Activated CD4-positive, alpha-beta T cell treated with anti-CD3 and anti-CD28 coated beads for 4 hours (primary cell): Measurements from ENCODE around the gene LOXL3.
"Not testable (repeated sequence)": the region's sequence is repeated elsewhere in the genome, so short reads cannot be mapped to it uniquely, and the experiment has no call there.

Experiments used
- DNase-seq, 2 donors: peaks; one replicate each; pipeline ENCODE4 v3.0.0-alpha.2; 2020

The LOXL3 gene

DNA sequence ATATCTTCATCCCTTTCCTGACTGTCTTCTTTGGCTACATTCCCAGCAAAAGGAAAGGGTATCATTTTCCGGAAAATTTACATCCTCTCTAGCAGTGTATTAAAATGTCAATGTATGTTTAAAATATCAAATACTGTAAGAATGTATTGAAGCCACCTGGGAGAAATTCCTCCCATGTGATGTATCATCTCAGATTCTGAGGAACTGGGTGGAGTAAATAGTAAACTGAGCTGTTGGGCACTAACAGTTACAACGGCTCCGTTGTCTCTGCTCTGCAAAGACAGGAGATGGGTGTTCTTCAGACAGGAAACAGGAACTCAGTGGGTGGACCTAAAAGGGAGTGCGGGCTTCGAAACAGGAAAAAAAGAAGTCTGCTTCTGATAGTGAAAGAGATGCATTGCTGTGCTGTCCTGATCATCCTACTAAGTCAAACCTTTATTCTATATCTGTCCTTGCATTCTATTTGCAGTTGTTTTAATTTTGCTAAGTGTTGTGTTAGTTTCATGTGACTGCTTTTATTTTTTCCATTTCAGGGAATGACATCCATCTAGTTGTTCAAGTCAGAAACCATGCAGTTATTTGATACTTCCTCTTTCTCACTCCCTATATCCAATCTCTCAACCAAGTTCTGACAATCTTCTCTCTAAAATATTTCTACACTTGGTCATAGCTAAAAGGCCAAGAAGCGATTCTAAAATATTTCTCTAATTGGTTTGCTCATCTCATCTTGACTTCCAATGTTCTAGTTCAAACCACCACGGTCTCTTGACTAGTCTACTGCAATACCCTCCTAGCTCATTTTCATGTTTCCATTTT lies 20.2 kb upstream of the LOXL3 start:
- no peak for DNase-seq

- DNase-seq, result no peak
Observed at GRCh38 chr2:74572178-74572925, 18.6 kb upstream of the LOXL3 start.

DNA sequence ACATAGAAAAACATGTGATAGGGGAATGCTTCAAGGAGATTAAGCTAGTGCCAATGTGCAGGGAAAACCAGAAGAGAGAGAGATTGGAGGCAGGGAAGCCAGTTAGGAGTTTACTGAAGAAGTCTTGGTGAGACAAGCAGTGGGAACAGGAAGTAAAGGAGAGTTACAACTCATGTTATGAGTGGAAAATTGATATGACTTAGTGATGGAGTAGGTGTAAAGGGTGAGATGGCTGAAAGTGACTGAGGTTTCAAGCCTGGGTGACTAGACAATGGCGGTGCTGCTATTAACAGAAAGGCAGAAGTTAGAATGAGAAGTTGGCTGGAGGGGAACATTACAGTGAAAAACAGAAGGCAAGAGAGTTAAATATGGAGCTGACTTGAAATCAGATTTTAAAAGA lies 17.3 kb upstream of the LOXL3 start:
- DNase-seq, result no peak

DNA sequence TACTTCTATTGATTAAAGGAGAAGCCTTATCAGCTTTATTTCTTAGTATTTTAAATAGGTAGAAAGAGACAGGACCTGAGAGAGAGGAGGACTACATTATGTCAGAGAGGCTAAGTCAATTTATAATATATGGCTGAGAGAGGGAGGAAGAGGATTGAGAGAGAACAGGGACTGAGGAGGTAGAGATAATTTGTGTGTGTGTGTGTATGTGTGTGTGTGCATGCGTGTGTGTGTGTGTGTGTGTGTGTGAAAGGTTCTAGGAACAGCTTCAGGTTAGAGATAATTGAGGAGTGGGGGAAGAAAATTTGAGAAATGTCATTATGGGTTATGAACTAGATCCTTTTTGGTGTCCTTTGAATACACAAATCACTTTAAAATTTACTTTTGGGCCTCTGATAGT lies 15.9 kb upstream of the LOXL3 start:
- no peak for DNase-seq

GRCh38 chr2:74567881-74568280 lies 14.1 kb upstream of the LOXL3 start:
- DNase-seq, result no peak

DNA sequence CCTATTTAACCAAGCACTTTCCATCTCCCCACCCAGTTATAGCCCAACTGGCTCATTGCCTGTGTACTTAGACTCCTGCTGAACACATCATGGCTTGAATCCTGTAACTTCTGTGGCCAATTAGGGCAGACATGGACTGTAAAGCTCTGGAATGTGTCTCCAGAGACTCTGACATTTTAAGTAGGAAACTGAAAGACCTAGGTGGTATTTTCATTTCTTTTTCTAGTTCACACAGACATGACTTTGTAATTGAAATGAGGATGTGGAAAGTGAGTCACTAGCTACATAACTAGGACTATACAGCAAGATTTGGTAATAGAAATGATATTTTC lies 13.0 kb upstream of the LOXL3 start:
- DNase-seq, result no peak

DNA sequence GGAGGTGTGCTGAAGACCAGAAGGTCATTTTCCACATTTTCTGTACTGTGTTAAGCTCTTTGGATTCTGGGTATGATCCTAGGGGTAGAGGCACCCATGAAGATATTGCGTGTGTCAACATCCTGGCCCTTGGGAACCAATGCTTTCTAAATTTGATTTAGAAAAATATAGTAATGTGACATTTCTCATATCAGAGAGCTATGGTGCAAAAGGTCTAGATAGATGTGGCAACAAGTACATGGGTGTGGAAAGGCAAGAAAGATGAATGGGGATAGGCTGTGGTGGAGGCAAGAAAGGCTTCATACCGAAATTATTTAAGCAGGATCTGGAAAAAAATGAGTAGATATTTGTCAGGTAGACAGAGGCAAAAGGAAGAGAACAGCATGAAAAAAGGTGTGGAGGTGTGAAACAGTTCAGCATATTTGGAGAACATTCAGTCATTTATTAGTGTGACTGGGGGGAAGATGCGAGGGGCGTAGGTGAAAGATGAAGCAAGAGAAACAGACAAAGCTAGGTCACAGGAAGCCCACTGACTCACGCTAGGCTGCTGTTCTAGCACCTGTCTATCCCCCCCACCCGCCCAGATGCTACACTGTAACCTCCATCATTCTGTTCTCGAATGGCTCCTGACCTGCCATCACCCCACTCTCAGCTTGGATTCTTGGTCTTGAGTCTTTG lies 12.5 kb upstream of the LOXL3 start:
- no peak for DNase-seq

- DNase-seq, result no peak
Observed at GRCh38 chr2:74564222-74564621, 10.5 kb upstream of the LOXL3 start.

- no peak for DNase-seq
Observed at GRCh38 chr2:74562126-74562775, 8.5 kb upstream of the LOXL3 start.

GRCh38 chr2:74561022-74561421 lies 7.3 kb upstream of the LOXL3 start:
- not testable (repeated sequence) for DNase-seq

DNA sequence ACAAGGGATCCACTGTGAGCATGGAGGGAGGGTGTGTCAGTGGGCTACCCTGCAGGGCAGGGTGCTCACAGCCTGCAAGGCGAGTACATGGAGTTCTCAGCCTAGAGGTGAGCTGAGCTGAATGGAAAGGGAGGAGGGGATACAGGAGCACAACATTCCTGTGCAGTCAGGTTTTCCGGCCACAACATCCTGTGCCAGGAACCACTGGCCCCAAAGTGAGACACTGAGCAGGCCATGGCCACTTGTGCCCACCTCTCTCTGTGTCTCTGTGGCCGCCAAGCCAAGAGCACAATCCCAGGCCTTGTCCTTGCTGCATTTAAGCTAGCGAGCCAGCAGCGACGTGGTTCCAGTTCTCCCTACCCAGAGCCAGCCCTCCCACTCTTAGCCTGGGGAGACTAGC lies 6.8 kb upstream of the LOXL3 start:
- no peak for DNase-seq

GRCh38 chr2:74559912-74560311 lies 6.2 kb upstream of the LOXL3 start:
- DNase-seq, result no peak

DNA sequence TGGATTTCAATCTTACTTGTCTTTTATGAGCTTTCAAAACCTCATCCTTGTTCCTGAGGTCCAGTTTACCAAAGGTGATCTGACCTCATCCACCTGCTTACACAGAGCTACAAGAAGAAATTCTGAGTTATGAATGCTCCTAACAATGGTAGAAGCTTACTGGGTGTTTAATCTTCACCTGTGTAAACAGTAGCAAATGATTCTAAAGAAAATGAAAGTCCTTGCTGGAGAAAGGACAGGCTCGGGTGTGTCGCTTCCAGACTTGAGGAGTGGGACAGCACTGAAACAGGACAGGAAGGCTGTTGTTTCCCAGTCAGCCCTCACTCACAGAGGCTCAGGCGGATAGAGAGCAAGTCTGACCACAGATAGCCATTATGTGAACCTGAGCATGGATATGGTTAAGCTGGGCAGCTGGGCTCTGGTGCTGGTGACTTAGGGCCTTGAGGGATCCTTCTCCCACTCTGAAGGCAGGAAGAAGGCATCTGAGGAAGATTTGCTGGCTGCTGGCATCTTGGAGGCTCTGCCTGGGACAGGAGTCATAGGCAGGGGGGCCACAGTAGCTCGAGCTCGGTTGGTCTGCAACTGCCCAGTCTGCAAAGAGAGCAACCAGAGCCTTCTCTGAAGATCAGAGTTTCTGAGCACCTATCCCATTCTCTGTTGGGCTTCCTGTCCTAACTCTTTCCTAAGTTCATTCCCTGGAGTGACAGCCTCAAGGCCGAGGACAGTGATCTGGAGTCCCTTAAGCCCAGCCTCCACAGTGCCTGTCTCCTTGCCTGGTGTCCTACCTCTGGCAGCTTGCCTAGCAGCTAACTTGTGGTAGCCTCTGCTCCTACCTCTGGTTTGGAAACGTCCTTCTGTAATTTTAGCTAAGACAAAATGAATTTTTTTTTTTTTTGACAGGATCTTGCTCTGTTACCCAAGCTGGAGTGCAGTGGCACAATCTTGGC lies 4.8 kb upstream of the LOXL3 start:
- no peak for DNase-seq

DNA sequence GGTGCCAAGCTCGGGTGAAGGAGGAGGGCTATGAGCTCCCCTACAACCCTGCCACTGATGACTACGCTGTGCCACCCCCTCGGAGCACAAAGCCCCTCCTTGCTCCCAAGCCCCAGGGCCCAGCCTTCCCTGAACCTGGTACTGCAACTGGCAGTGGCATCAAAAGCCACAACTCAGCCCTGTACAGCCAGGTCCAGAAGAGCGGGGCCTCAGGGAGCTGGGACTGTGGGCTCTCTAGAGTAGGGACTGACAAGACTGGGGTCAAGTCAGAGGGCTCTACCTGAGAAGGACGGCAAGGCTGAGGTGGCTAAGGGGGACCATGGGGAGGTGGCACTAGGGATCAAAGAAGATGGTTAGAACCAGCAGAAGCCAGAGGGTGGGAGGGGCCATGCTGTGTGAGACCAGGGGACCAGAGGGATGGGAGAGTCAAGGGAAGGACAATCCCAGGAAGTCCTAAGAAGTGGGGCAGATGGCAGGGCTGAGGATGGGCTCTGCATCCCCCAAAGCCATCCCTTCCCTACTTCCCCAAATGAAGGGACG lies 3.2 kb upstream of the LOXL3 start:
- no peak for DNase-seq

DNA sequence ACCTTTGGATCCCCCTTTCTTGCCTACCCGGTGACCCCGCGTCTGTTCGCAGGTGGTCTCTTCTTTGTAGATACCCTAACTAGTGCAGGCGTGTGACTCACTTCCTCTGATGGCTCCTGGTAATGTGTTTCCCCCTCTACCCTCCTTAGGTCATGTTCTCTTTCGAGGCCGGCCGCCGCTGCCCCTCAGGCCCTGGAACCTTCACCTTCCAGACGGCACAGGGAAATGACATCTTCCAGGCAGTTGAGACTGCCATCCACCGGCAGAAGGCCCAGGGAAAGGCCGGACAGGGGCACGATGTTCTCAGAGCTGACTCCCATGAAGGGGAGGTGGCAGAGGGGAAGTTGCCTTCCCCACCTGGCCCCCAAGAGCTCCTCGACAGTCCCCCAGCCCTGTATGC lies 2.4 kb upstream of the LOXL3 start:
- no peak for DNase-seq

DNA sequence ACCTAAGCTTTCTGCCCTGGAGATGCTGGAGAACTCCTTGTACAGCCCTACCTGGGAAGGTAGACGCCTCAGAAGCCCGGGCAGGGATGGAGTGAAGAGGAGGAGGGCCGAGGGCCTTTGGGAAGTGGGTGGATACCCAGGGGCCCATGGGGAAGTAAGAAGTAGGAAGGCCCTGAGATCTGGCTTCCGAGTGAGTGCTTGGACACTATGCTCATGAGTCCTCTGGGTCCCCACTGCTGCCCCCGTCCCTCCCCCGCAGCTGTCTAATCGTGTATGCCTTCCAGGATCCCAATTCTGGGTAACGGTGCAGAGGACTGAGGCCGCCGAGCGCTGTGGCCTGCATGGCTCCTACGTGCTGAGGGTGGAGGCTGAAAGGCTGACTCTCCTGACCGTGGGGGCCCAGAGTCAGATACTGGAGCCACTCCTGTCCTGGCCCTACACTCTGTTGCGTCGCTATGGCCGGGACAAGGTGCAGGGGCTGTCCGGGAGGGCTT lies 1.9 kb upstream of the LOXL3 start:
- no peak for DNase-seq

DNA sequence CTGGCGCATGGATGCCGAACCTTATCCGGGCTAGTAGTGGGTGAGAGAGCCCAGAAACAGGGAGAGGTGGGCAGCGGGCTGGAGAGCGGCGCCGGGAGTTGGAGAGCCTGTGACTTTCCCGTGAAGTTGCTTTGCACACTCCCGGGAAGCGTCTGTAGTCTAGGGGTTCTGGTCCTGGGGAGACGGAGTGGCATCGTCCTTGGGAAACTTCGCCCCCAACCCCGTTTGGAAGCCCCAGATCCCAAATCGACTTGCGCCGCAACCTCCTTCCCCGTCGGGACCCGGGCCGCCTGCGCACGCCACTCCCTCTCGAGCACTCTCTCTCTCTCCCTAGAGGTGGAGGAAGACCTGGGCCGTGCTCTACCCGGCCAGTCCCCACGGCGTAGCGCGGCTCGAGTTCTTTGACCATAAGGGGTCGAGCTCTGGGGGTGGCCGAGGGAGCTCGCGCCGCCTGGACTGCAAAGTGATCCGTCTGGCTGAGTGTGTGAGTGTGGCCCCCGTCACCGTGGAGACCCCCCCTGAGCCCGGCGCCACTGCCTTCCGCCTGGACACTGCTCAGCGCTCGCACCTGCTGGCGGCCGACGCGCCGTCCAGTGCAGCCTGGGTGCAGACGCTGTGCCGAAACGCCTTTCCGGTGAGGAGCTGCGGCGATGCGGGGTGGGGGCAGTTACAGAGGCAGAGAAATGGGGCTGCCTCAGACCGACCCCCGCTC lies 1.2 kb upstream of the LOXL3 start:
- peak; percentile 28 to 47 for DNase-seq

DNA sequence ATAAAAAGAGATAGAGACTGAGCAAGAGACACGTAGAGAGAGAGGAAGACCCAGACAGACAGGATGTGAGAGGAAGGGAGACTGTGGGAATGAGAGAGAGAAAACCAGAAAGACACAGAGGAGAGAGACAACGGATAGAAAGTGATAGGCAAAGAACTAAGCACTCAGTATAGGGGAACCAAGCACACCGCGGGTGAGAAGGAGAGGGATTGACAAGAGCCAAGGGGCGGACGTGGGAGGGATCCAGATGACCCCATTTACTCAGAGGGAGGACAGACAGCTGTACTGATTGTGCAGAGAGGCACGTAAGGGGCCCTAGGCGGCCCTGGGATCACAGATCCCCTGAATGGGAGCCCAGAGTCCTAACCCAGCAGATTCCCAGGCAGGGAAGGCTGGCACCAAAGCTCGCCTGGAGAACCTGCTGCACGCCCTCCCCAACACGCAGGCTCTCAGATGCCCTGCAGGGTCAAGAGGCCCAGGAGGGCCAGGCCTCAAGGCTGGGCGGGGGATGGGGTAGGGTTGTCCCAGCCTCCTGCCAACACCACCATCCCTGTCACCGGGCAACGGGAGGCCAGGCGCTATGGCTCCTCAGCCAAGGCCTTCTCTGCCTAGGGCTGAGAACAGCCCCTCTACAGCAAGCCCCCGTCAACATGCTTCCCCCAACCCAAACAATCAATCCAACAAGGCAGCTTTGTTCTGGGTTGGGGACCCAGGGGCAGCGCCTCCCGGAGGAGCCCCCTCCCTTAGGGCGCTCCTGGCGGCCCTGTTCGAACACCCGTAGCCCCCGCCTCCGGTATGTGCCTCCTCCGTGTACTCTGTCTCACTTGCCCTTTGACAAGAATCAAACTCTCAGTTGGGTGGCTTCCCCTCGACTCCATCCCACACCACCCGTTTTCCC lies 579 bp downstream of the LOXL3 start:
- DNase-seq, result no peak

- no peak for DNase-seq
Observed at GRCh38 chr2:74551942-74552913, 1.5 kb downstream of the LOXL3 start.
